Naive B cell (primary cell): ENCODE data around the gene TNS4. TPM values are rescaled to one million over a fixed set of nuclear protein-coding genes. Genes with fewer than 3 reads are reported as not detected.

Source experiments
- ATAC-seq, 2 donors: fragments of 150-1000 bp; cut with Tn5 transposase; 2 replicates each; pipeline ENCODE4 v1.10.0; 2021; ENCODE audit warnings: low read depth in 2 of 2, mild to moderate bottlenecking in 2 of 2, moderate library complexity in 2 of 2
- DNase-seq: peaks from one replicate; pipeline ENCODE4 v3.0.0; 2022
- H3K27ac Mint-ChIP-seq, 6 donors: one replicate each; pipeline ENCODE4 v1.8.0; 2020 to 2022; ENCODE audit warnings: mild to moderate bottlenecking in 6 of 6, mixed read lengths in 6 of 6, moderate library complexity in 5 of 6, inconsistent platforms in 2 of 6
- H3K27me3 Mint-ChIP-seq, 3 donors: one replicate each; pipeline ENCODE4 v1.8.0; 2021 to 2022; ENCODE audit warnings: mixed read lengths in 3 of 3, mild to moderate bottlenecking in 1 of 3
- H3K36me3 Mint-ChIP-seq, 2 donors: one replicate each; pipeline ENCODE4 v1.8.0; 2020 to 2022; ENCODE audit warnings: mixed read lengths in 2 of 2, inconsistent platforms in 1 of 2, mild to moderate bottlenecking in 1 of 2
- H3K4me1 Mint-ChIP-seq, 3 donors: one replicate each; pipeline ENCODE4 v1.8.0; 2020 to 2022; ENCODE audit warnings: mixed read lengths in 3 of 3, inconsistent platforms in 1 of 3, mild to moderate bottlenecking in 1 of 3, moderate library complexity in 1 of 3
- H3K4me3 Mint-ChIP-seq, 8 donors: one replicate each; pipeline ENCODE4 v1.8.0; 2020 to 2022; ENCODE audit warnings: mild to moderate bottlenecking in 8 of 8, mixed read lengths in 8 of 8, moderate library complexity in 8 of 8, inconsistent platforms in 2 of 8
- H3K9me3 Mint-ChIP-seq, 7 donors: one replicate each; pipeline ENCODE4 v1.8.0; 2020 to 2022; ENCODE audit warnings: mixed read lengths in 7 of 7, mild to moderate bottlenecking in 5 of 7, inconsistent platforms in 2 of 7, moderate library complexity in 1 of 7
- polyA plus RNA-seq, 6 donors: library from polyadenylated mRNA; unstranded; fragments of 300-500 nt; fragmentation: Illumina TruSeq; gene quantifications; one replicate each; pipeline ENCODE4 v1.2.3, GENCODE V29; 2021; ENCODE audit warnings: low read depth in 6 of 6

TNS4 gene
- polyA plus RNA-seq, 6 donors from 2014 or later = not detected

DNA sequence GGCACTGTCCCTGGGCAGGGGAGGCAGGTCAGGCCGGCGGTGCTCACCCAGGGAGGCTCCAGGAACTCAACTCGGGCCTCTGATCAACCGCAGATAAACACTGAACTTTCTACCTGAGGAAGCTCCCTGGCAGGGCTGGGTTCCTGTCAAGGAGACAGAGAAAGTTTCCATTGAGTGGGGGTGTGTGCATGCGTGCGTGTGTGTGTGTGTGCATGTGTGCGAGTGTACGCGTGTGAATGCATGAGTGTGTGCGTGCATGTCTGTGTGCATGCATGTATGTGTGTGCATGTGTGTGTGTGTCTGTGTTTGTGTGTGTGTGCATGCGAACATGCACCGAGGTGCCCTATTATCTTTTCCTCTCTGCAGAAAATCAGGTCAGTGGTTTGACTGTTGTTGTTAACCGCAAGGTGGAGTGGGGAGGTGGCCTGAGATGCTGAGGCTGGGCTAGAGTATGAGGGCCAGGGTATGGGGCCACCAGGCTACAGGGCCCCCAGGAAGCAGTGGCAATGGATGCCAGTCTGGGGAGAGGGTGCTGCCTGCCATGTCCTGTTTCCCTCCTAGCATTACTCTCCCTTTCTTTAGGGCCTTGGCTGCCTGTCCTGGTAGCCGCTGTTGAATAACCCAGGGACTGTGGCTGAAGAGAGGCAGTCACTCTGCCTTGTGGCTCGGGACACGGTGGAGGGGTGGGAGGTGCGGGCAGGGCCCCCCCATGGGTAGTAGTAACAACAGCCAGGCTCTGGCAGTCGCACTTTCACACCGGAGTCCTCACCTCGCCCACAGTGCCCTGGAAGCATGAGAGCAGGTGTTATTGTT, 39.8 kb upstream of the TNS4 start:
- H3K36me3 Mint-ChIP-seq = no peaks in the 10 kb centered on the region
- H3K4me3 Mint-ChIP-seq = peak overlapping the region in 5 of 8 donors; percentile 9 to 66 (median 55)
- no peaks in the 10 kb centered on the region for H3K9me3 Mint-ChIP-seq
- peaks cover 42 to 73% (median 73%) of the 10 kb centered on the region in 3 donors for H3K4me1 Mint-ChIP-seq
- ATAC-seq (peak in 1 of 2 donors; percentile 17), DNase-seq (no peak)
- H3K27me3 Mint-ChIP-seq = no peaks in the 10 kb centered on the region
- H3K27ac Mint-ChIP-seq = peak overlapping the region; percentile 82 to 95 (median 86)

DNA sequence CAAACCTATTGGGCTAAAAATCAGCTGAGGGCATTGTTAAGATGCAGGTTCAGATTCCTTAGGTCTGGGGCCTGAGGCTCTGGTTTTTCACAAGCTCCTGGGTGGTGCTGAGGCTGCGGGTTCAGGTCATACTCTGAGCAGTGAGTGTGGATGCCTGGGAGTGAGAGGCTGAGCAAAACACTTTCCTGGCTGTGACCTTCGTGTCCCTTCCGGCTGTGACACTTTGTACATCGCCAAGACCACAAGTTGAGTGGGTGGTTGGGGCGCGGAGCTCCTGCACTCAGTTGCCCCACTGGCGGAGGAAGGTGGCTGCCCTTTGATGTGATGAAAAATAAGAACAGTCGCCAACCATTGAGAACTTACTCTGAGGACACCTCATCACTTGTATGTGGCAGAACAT, 39.0 kb upstream of the TNS4 start:
- H3K9me3 Mint-ChIP-seq = no peaks in the 10 kb centered on the region
- H3K4me1 Mint-ChIP-seq = peaks cover 46 to 76% (median 71%) of the 10 kb centered on the region in 3 donors
- DNase-seq (no peak), ATAC-seq (no peak)
- H3K27ac Mint-ChIP-seq = peak overlapping the region in 4 of 6 donors; percentile 42 to 99 (median 86)
- H3K27me3 Mint-ChIP-seq = no peaks in the 10 kb centered on the region
- H3K4me3 Mint-ChIP-seq = peak overlapping the region in 3 of 8 donors; percentile 8 to 59 (median 55)
- H3K36me3 Mint-ChIP-seq = no peaks in the 10 kb centered on the region

DNA sequence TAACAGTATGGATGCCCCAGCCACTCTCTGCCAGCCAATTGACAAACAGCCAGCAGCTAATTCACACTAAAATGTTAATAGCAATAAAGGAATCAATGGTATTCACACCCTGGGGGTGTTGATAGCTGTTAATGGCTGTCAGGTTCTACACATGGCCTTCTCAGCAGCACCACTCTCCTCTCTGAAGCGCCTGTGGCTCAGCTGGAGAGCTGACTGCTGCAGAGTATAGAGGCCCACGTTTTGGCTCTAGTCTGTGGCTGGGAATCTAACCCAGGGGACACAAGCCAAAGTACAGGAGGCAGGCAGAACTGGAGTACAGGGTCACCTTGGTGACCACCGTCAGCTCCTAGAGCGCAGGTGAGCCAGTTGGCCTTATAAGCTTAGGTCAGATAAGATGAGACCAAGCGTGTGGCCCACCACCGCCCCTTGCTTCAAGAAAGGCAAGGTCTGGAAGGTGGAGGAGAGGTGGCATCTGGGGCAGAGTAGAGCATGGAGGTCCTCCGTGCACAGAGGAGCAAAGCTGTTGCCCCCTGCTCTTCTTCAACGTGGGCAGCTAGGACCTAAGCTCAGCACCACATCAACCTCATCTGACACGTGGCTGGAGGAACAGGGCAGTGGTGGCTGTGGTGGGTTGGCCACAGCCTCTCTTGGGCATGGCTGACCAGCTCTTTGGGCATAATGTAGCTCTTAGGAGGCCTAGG, 38.4 kb upstream of the TNS4 start:
- Mint-ChIP-seq H3K4me3 (peak overlapping the region in 2 of 8 donors; percentile 8 to 10), H3K4me1 (peaks cover 45 to 82% (median 69%) of the 10 kb centered on the region in 3 donors), H3K36me3 (no peaks in the 10 kb centered on the region), H3K27ac (peak overlapping the region in 3 of 6 donors; percentile 3 to 99 (median 78)), H3K9me3 (no peaks in the 10 kb centered on the region), H3K27me3 (no peaks in the 10 kb centered on the region)
- DNase-seq (no peak), ATAC-seq (no peak)

DNA sequence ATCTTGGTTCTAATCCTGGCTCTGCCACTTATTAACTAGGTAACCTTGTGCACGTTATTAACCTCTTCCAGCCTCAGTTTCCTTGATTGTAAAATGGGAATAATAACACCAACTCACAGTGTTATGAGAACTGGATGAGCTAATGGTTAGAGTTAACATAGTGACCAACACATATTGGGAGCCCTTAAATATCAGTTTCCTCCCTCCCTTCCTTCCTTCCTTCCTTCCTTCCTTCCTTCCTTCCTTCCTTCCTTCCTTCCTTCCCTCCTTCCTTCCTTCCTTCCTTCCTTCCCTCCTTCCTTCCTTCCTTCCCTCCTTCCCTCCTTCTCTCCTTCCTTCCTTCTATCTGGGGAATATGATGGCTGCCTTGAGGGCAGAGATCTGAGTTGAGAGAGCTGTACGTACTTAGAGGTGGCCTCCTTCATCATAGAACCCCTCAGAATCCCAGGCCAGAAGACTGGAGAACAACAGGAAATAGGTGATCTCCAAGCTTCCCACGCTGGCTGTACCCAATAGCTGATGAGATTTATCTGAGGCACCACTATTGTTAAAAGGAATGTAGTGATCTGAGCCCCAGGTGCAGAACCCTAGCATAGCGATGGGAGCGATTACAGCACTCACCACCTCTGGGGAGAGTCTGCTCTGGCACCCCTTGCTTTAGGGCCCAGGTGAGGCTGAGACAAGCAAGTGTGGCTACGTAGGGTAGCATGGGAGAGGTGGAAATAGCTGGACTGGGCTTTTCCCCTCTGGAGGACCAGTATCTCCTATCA, 37.7 kb upstream of the TNS4 start:
- Mint-ChIP-seq H3K27ac (peak overlapping the region in 3 of 6 donors; percentile 72 to 99 (median 92)), H3K4me3 (peak overlapping the region in 2 of 8 donors; percentile 3 to 61), H3K9me3 (no peaks in the 10 kb centered on the region), H3K36me3 (no peaks in the 10 kb centered on the region), H3K4me1 (peaks cover 50 to 89% (median 77%) of the 10 kb centered on the region in 3 donors), H3K27me3 (no peaks in the 10 kb centered on the region)
- no peak for DNase-seq
- ATAC-seq = no peak

DNA sequence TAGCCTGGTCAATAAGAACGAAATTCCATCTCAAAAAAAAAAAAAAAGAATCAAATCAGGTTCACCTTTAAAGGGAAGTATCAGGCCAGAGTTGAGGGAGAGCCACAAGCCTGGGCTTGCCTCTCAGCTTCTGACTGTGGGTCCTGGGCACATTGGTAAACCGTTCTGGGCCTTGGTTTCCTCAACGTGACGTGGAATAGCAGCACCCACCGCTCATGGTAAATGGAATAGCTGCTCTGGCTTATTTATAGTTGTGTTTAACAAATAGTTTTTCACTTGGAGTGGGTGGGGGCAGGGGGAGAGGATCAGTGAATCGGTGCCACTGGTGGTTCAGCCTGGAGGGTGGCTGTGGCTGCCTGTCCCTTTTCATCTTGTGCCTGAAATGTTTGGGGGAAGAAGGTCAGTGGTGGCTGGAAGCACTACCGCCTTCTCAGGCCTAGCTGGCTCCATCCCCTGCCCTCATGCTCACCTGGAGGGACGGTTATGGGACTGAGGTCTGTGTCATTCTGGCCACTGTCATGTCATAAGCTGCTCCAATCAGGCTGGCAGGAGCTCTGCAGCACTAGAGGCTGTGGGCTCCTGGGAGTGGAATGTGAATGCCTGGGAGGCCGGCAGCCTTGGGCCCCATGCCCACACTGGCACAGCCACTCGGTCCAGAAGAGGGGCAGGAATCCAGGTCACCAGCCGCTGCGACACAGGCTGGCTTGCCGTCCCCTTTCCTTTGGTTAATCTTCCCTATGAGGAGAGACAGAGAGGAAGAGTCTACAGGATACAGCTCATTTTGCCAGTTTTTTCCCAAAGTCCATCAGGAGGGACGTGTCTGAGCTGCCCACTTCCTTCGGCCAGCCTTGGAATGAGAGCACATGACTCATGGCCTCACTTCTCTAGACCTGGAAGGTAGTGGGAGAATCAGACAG, 36.9 kb upstream of the TNS4 start:
- ATAC-seq (no peak), DNase-seq (no peak)
- Mint-ChIP-seq H3K9me3 (peaks cover 0 to 3% (median 0%) of the 10 kb centered on the region in 7 donors), H3K36me3 (no peaks in the 10 kb centered on the region), H3K27me3 (peaks cover 0 to 4% (median 0%) of the 10 kb centered on the region in 3 donors), H3K4me1 (peaks cover 59 to 97% (median 81%) of the 10 kb centered on the region in 3 donors), H3K4me3 (no peak overlapping the region), H3K27ac (peak overlapping the region; percentile 19 to 99 (median 63))

DNA sequence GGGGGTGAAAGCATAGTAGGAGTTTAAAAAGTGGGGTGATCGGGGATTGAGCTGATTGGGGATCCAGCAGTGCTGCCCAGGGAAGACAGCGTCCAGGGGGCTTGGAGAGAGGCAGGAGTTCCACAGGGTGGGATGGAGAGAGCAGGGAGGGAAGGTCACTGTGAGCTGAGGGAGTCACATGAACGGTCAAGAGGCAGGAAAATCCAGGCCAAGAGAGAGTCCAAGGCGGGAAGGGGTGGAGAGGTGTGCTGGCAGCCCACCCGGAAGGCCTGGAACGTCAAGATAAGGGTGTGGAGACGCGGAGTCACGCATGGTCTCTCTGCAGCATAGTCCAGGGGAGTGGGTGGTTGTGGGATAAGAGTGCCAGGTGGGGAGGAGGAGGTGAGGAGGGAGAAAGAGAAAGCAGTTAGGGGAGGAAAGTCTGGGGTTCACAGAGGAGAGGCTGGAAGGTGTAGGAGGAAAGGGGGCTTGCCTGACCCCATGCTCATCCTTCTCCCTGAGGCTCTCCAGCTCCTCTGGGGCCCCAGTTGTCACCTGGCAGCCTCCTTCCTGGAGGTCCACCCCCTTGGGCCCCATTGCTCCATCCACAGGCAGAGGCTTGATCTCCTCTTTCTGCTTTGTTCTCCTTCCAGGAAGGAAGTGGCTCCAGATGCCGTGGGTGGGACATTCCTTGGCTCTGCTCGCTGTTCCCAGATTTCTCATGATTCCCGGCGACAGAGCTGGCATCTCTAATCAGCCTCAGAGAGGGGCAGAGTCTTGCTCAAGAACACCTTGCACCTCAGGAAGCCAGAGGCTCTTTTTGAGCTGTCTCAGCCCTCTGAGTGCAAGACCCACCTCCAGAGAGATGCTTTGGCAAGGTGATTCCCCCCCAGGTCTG, 35.1 kb upstream of the TNS4 start:
- peaks cover 0 to 4% (median 0%) of the 10 kb centered on the region in 7 donors for H3K9me3 Mint-ChIP-seq
- DNase-seq = no peak
- ATAC-seq = no peak
- H3K27me3 Mint-ChIP-seq = peaks cover 0 to 5% (median 0%) of the 10 kb centered on the region in 3 donors
- no peaks in the 10 kb centered on the region for H3K36me3 Mint-ChIP-seq
- H3K4me3 Mint-ChIP-seq = peak overlapping the region in 4 of 8 donors; percentile 10 to 73 (median 32)
- peak overlapping the region; percentile 83 to 100 (median 90) for H3K27ac Mint-ChIP-seq
- H3K4me1 Mint-ChIP-seq = peaks cover 64 to 97% (median 81%) of the 10 kb centered on the region in 3 donors

DNA sequence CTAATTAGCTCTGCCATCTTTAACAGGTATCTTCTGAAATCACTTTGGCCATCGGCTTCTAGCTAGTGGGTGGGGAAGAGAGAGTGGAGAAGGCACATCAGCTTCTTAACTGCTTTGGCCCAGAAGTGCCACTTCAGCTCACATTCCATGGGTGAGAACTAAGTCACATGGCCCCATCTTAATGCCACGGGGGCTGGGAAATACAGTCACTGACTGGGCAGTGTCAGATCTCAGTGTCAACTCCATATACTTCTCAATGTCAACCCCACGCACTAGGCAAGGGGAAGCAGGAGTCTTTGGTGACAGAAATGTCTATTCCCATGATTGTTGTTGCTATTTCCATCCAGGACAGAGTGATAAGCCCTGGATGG, 34.5 kb upstream of the TNS4 start:
- DNase-seq (no peak), ATAC-seq (no peak)
- H3K27ac Mint-ChIP-seq = peak overlapping the region in 5 of 6 donors; percentile 88 to 100 (median 91)
- peaks cover 0 to 5% (median 0%) of the 10 kb centered on the region in 3 donors for H3K27me3 Mint-ChIP-seq
- peaks cover 0 to 4% (median 0%) of the 10 kb centered on the region in 7 donors for H3K9me3 Mint-ChIP-seq
- H3K4me1 Mint-ChIP-seq = peaks cover 63 to 97% (median 81%) of the 10 kb centered on the region in 3 donors
- H3K4me3 Mint-ChIP-seq = peak overlapping the region in 3 of 8 donors; percentile 10 to 73 (median 61)
- no peaks in the 10 kb centered on the region for H3K36me3 Mint-ChIP-seq

DNA sequence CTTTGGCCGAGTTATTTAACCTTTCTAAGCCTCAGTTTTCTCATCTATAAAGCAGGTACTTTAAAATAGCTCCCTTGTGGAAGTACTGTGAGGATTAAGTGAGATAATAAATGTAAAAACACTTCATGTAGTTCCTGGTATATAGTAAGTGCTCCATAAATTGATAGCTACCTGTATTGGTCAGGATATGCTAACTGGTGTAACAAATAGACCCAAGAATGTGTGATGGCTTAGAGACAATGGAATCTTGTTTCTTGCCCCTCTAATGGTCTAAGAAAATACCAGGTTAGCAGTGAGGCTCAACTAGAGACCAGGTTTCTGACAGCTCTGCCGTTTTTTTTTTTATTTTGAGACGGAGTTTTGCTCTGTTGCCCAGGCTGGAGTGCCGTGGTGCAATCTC, 34.0 kb upstream of the TNS4 start:
- Mint-ChIP-seq H3K36me3 (no peaks in the 10 kb centered on the region), H3K4me1 (peaks cover 68 to 97% (median 81%) of the 10 kb centered on the region in 3 donors), H3K27me3 (peaks cover 0 to 5% (median 0%) of the 10 kb centered on the region in 3 donors), H3K4me3 (peak overlapping the region in 3 of 8 donors; percentile 32 to 69 (median 61)), H3K27ac (peak overlapping the region; percentile 97 to 100 (median 99)), H3K9me3 (peaks cover 0 to 4% (median 0%) of the 10 kb centered on the region in 7 donors)
- DNase-seq (no peak), ATAC-seq (no peak)

DNA sequence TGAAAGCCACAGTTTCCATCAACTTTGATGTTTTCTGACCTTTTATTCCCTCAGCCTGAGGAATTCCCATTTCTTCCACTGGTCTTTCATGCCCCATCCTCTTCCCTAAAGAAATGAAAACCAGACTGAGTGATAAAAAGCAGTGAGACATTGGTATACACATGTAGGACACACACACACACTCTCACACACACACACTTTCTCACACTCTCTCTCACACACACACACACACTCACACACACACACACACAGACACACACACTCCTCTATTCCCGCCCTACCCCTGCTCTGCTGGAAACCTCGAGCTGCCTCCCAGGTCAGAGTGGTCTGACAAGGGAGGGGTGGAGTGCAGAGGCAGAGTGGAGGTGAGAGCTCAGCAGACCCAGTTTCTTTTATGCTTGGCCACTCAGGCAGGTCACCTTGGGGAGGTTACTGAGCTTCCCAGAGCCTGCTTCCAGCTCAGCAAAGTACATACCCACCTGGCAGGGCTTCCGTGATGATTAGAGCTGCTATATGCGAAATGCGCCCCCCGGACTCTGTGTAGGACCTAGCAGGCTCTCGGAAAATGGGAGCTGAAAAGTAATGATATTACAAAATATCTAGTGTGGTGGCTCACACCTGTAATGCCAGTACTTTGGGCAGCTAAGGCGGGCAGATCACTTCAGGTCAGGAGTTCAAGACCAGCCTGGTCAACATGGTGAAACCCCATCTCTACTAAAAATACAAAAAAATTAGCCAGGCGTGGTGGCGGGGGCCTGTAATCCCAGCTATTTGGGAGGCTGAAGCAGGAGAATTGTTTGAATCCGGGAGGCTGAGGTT, 33.2 kb upstream of the TNS4 start:
- DNase-seq = no peak
- Mint-ChIP-seq H3K27me3 (peaks cover 0 to 5% (median 0%) of the 10 kb centered on the region in 3 donors), H3K36me3 (no peaks in the 10 kb centered on the region), H3K4me3 (peak overlapping the region in 6 of 8 donors; percentile 59 to 85 (median 77)), H3K9me3 (peaks cover 0 to 4% (median 0%) of the 10 kb centered on the region in 7 donors), H3K4me1 (peaks cover 66 to 94% (median 81%) of the 10 kb centered on the region in 3 donors), H3K27ac (peak overlapping the region; percentile 97 to 100 (median 99))
- ATAC-seq = no peak

DNA sequence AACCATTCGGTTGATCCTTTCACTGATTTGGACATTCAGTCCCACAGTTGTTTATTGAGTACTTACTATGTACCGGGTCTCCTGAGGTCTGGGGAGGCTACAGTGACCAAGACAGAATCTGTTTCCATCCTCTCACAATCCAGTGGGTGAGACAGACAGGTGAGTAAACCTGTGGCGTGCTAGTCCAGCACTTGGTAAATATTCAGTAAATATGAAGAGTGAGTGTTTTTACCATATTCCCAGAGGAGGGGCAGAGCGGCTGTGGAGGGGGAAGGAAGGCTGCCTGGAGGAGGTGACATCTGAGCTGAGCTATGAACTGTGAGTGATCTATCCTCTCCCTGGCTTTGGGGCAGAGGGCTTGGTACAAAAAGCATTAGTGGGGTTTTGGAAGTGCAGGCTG, 32.5 kb upstream of the TNS4 start:
- ATAC-seq (no peak), DNase-seq (no peak)
- Mint-ChIP-seq H3K9me3 (peaks cover 0 to 4% (median 0%) of the 10 kb centered on the region in 7 donors), H3K36me3 (no peaks in the 10 kb centered on the region), H3K4me1 (peaks cover 62 to 92% (median 76%) of the 10 kb centered on the region in 3 donors), H3K27me3 (peaks cover 0 to 5% (median 0%) of the 10 kb centered on the region in 3 donors), H3K27ac (peak overlapping the region; percentile 97 to 100 (median 99)), H3K4me3 (peak overlapping the region; percentile 2 to 88 (median 82))
